Hepatocyte (in vitro differentiated cells): ENCODE results near the gene DPY19L2.
"Not testable (repeated sequence)": the region's sequence is repeated elsewhere in the genome, so short reads cannot be mapped to it uniquely, and the experiment has no call there.

Experiments used
- EZH2 ChIP-seq: fragments of 200-600 bp; sonication (generic); IDR thresholded peaks from 2 replicates; pipeline ENCODE4 v1.6.1; 2016; ENCODE audit warnings: antibody characterized with exemption, mild to moderate bottlenecking, borderline replicate concordance
- TF ChIP-seq, protein P1 (sequence below): fragments of 200-600 bp; sonication (generic); IDR thresholded peaks from 2 replicates; pipeline ENCODE4 v1.5.1; 2016; ENCODE audit warnings: antibody characterized with exemption, mild to moderate bottlenecking; ENCODE audit not compliant: poor library complexity

DNA sequence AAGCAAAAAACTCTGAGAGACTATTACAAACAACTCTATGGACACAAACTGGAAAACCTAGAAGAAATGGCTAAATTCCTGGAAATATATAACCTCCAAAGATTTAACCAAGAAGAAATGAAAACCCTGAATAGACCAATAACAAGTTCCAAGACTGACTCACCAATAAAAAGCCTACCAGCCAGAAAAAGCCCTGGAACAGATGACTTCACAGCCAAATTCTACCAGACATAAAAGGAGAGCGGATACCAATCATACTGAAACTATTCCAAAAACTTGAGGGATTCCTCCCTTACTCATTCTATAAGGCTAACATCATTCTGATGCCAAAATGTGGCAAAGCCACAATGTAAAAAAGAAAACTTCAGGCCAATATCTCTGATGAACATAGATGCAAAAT is 18.8 kb downstream of the DPY19L2 start:
- TF ChIP-seq, protein P1, sequence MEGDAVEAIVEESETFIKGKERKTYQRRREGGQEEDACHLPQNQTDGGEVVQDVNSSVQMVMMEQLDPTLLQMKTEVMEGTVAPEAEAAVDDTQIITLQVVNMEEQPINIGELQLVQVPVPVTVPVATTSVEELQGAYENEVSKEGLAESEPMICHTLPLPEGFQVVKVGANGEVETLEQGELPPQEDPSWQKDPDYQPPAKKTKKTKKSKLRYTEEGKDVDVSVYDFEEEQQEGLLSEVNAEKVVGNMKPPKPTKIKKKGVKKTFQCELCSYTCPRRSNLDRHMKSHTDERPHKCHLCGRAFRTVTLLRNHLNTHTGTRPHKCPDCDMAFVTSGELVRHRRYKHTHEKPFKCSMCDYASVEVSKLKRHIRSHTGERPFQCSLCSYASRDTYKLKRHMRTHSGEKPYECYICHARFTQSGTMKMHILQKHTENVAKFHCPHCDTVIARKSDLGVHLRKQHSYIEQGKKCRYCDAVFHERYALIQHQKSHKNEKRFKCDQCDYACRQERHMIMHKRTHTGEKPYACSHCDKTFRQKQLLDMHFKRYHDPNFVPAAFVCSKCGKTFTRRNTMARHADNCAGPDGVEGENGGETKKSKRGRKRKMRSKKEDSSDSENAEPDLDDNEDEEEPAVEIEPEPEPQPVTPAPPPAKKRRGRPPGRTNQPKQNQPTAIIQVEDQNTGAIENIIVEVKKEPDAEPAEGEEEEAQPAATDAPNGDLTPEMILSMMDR, result not testable (repeated sequence)
- TF ChIP-seq EZH2, result not testable (repeated sequence)
